ENCODE results near the gene RNASE11. TPM values are rescaled to one million over a fixed set of nuclear protein-coding genes. Genes with fewer than 3 reads are reported as not detected.
"Not testable (repeated sequence)": the region's sequence is repeated elsewhere in the genome, so short reads cannot be mapped to it uniquely, and the experiment has no call there.

RNASE11 gene
- total RNA-seq, 1 experiment from 2014 or later, result not detected

GRCh38 chr14:20568393-20568792, 19.4 kb downstream of the RNASE11 start:
- Histone ChIP-seq H3K79me1 (ENCODE audit: insufficient read depth, low read depth, low read length, poor library complexity, severe bottlenecking) (no peaks in the 10 kb centered on the region), H2BK15ac (ENCODE audit: low read depth, low read length) (no peak overlapping the region), H3K4me2 (ENCODE audit: insufficient read depth, insufficient read length, low read length) (no peak overlapping the region), H2AK5ac (ENCODE audit: insufficient read length, low read length) (no peak overlapping the region), H3K56ac (ENCODE audit: insufficient read length, low read depth, low read length) (no peak overlapping the region), H3K9ac (ENCODE audit: extremely low read depth, insufficient read length, low read length) (no peak overlapping the region), H3K4ac (ENCODE audit: low read depth, low read length) (no peak overlapping the region), H4K5ac (ENCODE audit: insufficient read length, low read depth, low read length) (no peak overlapping the region), H2AFZ (ENCODE audit: low read length) (no peak overlapping the region), H4K20me1 (ENCODE audit: control insufficient read depth, insufficient read depth, insufficient read length) (no peaks in the 10 kb centered on the region), H4K91ac (ENCODE audit: insufficient read length, low read depth, low read length) (no peak overlapping the region), H2BK12ac (ENCODE audit: insufficient read length, low read depth, low read length) (no peak overlapping the region), H3K27me3 (ENCODE audit: insufficient read depth, low read length) (no peaks in the 10 kb centered on the region), H3K4me1 (ENCODE audit: insufficient read depth, low read length) (peaks cover 7% of the 10 kb centered on the region; the same call in 1 of the 2 replicates), H3K79me2 (ENCODE audit: insufficient read depth, low read length) (no peaks in the 10 kb centered on the region), H3K9me3 (ENCODE audit: control insufficient read depth, low read depth, low read length) (peaks cover 7% of the 10 kb centered on the region), H3K14ac (ENCODE audit: insufficient read depth, low read length) (no peak overlapping the region), H2BK120ac (ENCODE audit: low read depth, low read length, poor library complexity, severe bottlenecking) (no peak overlapping the region), H3K27ac (ENCODE audit: insufficient read length, low read depth, low read length) (no peak overlapping the region), H2BK20ac (ENCODE audit: low read depth, low read length, poor library complexity, severe bottlenecking) (no peak overlapping the region), H2BK5ac (ENCODE audit: insufficient read length, low read length) (no peak overlapping the region), H3K23ac (ENCODE audit: insufficient read length, low read depth, low read length) (no peak overlapping the region), H4K8ac (replicated peaks; ENCODE audit: insufficient read length, low read depth, low read length) (no peak overlapping the region), H3T11ph (ENCODE audit: low read length) (no peak overlapping the region), H3K23me2 (ENCODE audit: insufficient read length, low read depth, low read length, poor library complexity, severe bottlenecking) (no peaks in the 10 kb centered on the region), H3K18ac (ENCODE audit: insufficient read length, low read depth, low read length) (no peak overlapping the region)
- DNase-seq, result no peak
- Mint-ChIP-seq H3K27me3 (ENCODE audit: low read depth) (no peaks in the 10 kb centered on the region), H3K36me3 (ENCODE audit: insufficient read depth in 1 of 3, low read depth in 3 of 3) (peaks cover 18 to 31% (median 29%) of the 10 kb centered on the region in 3 experiments), H3K9me3 (peaks cover 13 to 37% of the 10 kb centered on the region in 2 experiments), H3K4me3 (no peak overlapping the region), H3K4me1 (peaks cover 39 to 42% of the 10 kb centered on the region in 2 experiments), H3K27ac (no peak overlapping the region)
- no CpG with 5 or more reads among the region's 3 CpGs for WGBS (ENCODE audit: extremely low coverage, insufficient read length, low lambda C conversion rate)
- TF ChIP-seq CTCF (conservative IDR thresholded peaks at IDR 0.05), result no peak

GRCh38 chr14:20567199-20567598, 20.6 kb downstream of the RNASE11 start:
- Mint-ChIP-seq H3K4me1 (peaks cover 29 to 37% of the 10 kb centered on the region in 2 experiments), H3K36me3 (ENCODE audit: insufficient read depth in 1 of 3, low read depth in 3 of 3) (peaks cover 18 to 31% (median 29%) of the 10 kb centered on the region in 3 experiments), H3K9me3 (peaks cover 13 to 37% of the 10 kb centered on the region in 2 experiments)
- H2BK120ac ChIP-seq (ENCODE audit: low read depth, low read length, poor library complexity, severe bottlenecking); H3K9me3 ChIP-seq (ENCODE audit: control insufficient read depth, low read depth, low read length); H4K8ac ChIP-seq (replicated peaks; ENCODE audit: insufficient read length, low read depth, low read length); H3K27me3 ChIP-seq (ENCODE audit: insufficient read depth, low read length); H3K23ac ChIP-seq (ENCODE audit: insufficient read length, low read depth, low read length); H3K18ac ChIP-seq (ENCODE audit: insufficient read length, low read depth, low read length); H3K4me1 ChIP-seq (ENCODE audit: insufficient read depth, low read length); H4K20me1 ChIP-seq (ENCODE audit: control insufficient read depth, insufficient read depth, insufficient read length); H2BK15ac ChIP-seq (ENCODE audit: low read depth, low read length); H3K4ac ChIP-seq (ENCODE audit: low read depth, low read length); DNase-seq; H3K4me2 ChIP-seq (ENCODE audit: insufficient read depth, insufficient read length, low read length); H2BK20ac ChIP-seq (ENCODE audit: low read depth, low read length, poor library complexity, severe bottlenecking); H3K27me3 Mint-ChIP-seq (ENCODE audit: low read depth); H4K91ac ChIP-seq (ENCODE audit: insufficient read length, low read depth, low read length); H3K23me2 ChIP-seq (ENCODE audit: insufficient read length, low read depth, low read length, poor library complexity, severe bottlenecking); H2AFZ ChIP-seq (ENCODE audit: low read length); H2BK5ac ChIP-seq (ENCODE audit: insufficient read length, low read length); H3K56ac ChIP-seq (ENCODE audit: insufficient read length, low read depth, low read length); H3K27ac Mint-ChIP-seq; H3K4me3 Mint-ChIP-seq; H3K79me1 ChIP-seq (ENCODE audit: insufficient read depth, low read depth, low read length, poor library complexity, severe bottlenecking); H2AK5ac ChIP-seq (ENCODE audit: insufficient read length, low read length); H3K14ac ChIP-seq (ENCODE audit: insufficient read depth, low read length); H3K79me2 ChIP-seq (ENCODE audit: insufficient read depth, low read length); H3T11ph ChIP-seq (ENCODE audit: low read length); H4K5ac ChIP-seq (ENCODE audit: insufficient read length, low read depth, low read length); H3K27ac ChIP-seq (ENCODE audit: insufficient read length, low read depth, low read length); H2BK12ac ChIP-seq (ENCODE audit: insufficient read length, low read depth, low read length); H3K9ac ChIP-seq (ENCODE audit: extremely low read depth, insufficient read length, low read length): not testable (repeated sequence)
- WGBS (ENCODE audit: extremely low coverage, insufficient read length, low lambda C conversion rate), result no CpG with 5 or more reads among the region's 1 CpG
